DMS53 treated with DMSO at 0.1 percent for 48 hours (cell line): Measurements from ENCODE around the gene KRTAP6-2.

Experiments used
- DNase-seq: peaks from one replicate; lab custom pipeline; 2025; ENCODE audit not compliant: unreplicated experiment; lab: John Stamatoyannopoulos, UW

Gene KRTAP6-2

GRCh38 chr21:30598802-30599201 is at the start of gene KRTAP6-2:
TSS of gene KRTAP6-2 (minus strand) at chr21:30598902. CDS start at chr21:30598874, 28 bp downstream.
- DNase-seq, result no peak

GRCh38 chr21:30646904-30647414 is 48.3 kb upstream of the KRTAP6-2 start:
- no peak for DNase-seq

- DNase-seq, result no peak
Measured at GRCh38 chr21:30642564-30642963, 43.9 kb upstream of the KRTAP6-2 start, which contains the start of gene KRTAP20-3. TSS of gene KRTAP20-3 (plus strand) at chr21:30642864.

GRCh38 chr21:30638686-30639085 is 40.0 kb upstream of the KRTAP6-2 start:
- DNase-seq, result no peak

- no peak for DNase-seq
Measured at GRCh38 chr21:30634906-30635305, 36.2 kb upstream of the KRTAP6-2 start, which contains the start of gene KRTAP20-2. TSS of gene KRTAP20-2 (plus strand) at chr21:30635206. CDS start at chr21:30635264, 58 bp downstream.

- no peak for DNase-seq
Measured at GRCh38 chr21:30629200-30629599, 30.5 kb upstream of the KRTAP6-2 start.

GRCh38 chr21:30628109-30628508 is 29.4 kb upstream of the KRTAP6-2 start:
- no peak for DNase-seq

- no peak for DNase-seq
Measured at GRCh38 chr21:30625449-30626165, 26.9 kb upstream of the KRTAP6-2 start.

GRCh38 chr21:30623362-30623761 is 24.7 kb upstream of the KRTAP6-2 start:
- no peak for DNase-seq

- no peak for DNase-seq
Measured at GRCh38 chr21:30620522-30620921, 21.8 kb upstream of the KRTAP6-2 start, which contains the start of gene KRTAP20-4. TSS of gene KRTAP20-4 (plus strand) at chr21:30620627.

- no peak for DNase-seq
Measured at GRCh38 chr21:30620080-30620479, 21.4 kb upstream of the KRTAP6-2 start.

- DNase-seq, result no peak
Measured at GRCh38 chr21:30616125-30616524, 17.4 kb upstream of the KRTAP6-2 start, which contains the start of gene KRTAP20-1. TSS of gene KRTAP20-1 (plus strand) at chr21:30616425. CDS start at chr21:30616455, 30 bp downstream.

- DNase-seq, result no peak
Measured at GRCh38 chr21:30615199-30615598, 16.5 kb upstream of the KRTAP6-2 start.

- DNase-seq, result no peak
Measured at GRCh38 chr21:30613836-30614235, 15.1 kb upstream of the KRTAP6-2 start, which contains the start of gene KRTAP6-1. TSS of gene KRTAP6-1 (minus strand) at chr21:30613930. CDS start at chr21:30613904, 26 bp downstream.

- DNase-seq, result no peak
Measured at GRCh38 chr21:30612132-30612531, 13.4 kb upstream of the KRTAP6-2 start.

- DNase-seq, result no peak
Measured at GRCh38 chr21:30605968-30606367, 7.3 kb upstream of the KRTAP6-2 start.

GRCh38 chr21:30600787-30601186 is 2.1 kb upstream of the KRTAP6-2 start, which contains the start of gene KRTAP22-1:
TSS of gene KRTAP22-1 (plus strand) at chr21:30601087.
- DNase-seq, result no peak

GRCh38 chr21:30592140-30592539 is 6.6 kb downstream of the KRTAP6-2 start, which contains the start of gene KRTAP6-3:
TSS of gene KRTAP6-3 (plus strand) at chr21:30592440. CDS start at chr21:30592446, 6 bp downstream.
- DNase-seq, result no peak

GRCh38 chr21:30590297-30590696 is 8.4 kb downstream of the KRTAP6-2 start, which contains the start of gene KRTAP22-2:
TSS of gene KRTAP22-2 (minus strand) at chr21:30590397.
- DNase-seq, result no peak

- DNase-seq, result no peak
Measured at GRCh38 chr21:30582870-30583269, 15.8 kb downstream of the KRTAP6-2 start.

- no peak for DNase-seq
Measured at GRCh38 chr21:30580132-30580531, 18.6 kb downstream of the KRTAP6-2 start.

- no peak for DNase-seq
Measured at GRCh38 chr21:30579346-30579745, 19.4 kb downstream of the KRTAP6-2 start.
